ENCODE measurements around the gene RARS2.
A peak's percentile ranks its signal among the peaks of the same experiment; 100 is the strongest.
"Not testable (repeated sequence)": the region's sequence is repeated elsewhere in the genome, so short reads cannot be mapped to it uniquely, and the experiment has no call there.

RARS2 gene

DNA sequence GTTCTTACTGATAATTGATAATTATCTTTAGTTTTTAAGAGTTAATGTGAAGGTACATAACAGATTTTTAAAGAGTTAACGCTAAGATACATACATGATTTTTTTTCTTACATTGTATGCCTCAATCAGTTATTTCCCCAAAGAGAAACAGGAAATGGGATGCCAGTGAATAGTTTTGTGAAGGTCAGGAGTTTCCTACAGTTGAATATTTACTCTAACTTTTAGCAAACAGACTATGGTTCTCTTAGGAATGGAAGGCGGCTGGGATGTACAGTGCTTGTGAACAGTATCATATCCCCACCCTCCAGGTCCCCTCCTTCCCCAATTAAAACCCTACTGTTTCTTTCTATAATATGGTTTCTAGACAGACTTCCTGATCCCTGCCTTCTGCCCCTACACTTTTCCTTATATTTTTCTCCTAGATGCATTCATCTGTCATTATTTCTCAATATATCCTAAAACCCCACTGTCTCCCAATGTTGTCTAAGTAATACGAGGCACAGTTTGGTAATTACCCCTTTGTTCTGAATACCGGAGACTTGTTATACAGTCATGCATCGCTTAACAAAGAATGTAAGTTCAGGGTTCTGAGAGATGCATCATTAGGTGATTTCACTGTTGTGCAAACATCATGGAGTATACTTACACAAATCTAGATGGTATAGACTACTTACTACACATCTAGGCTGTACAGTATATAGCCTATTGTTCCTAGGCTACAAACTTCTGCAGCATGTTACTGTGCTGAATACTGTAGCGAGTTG lies 87.8 kb downstream of the RARS2 start:
- no peak for DNase-seq (ENCODE audit: low read depth in 2 of 2)

GRCh38 chr6:87498048-87498447 lies 91.7 kb downstream of the RARS2 start:
- no peak for DNase-seq (ENCODE audit: low read depth in 2 of 2)

- no peak for DNase-seq (ENCODE audit: low read depth in 2 of 2)
Observed at GRCh38 chr6:87494761-87495422, 94.9 kb downstream of the RARS2 start.

DNA sequence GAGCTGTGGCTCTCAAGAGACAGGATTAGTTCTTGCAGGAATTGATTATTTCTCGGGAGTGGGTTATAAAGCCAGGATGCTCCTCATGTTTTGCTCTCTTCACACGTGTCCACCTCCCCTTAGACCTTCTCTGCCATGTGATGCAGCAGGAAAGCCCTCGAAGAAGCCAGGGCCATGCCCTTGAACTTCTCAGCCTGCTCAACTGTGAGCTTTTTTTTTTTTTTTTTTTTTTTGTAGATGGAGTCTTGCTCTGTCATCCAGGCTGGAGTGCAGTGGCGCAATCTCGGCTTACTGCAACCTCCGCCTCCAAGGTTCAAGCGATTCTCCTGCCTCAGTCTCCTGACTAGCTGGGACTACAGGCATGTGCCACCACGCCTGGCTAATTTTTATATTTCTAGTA lies 100.5 kb downstream of the RARS2 start:
- DNase-seq (ENCODE audit: low read depth in 2 of 2) = not testable (repeated sequence)

DNA sequence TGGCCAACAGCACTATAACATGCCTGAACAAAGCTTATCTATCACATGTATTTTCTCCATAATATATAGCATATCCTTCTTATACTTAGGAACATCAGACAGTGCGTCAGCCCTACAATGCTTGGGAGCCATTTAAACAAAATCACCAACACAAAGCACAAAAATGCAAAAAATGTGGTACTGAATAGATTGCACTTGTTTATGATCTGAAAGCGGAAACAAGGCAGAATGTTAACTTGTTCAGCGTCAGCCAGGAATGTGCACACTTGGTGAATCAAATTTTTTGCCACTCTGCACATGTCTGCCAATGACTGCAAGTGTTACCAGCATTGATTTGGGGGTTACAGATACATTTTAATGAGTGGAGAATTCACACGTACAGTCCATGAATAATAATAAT lies 102.2 kb downstream of the RARS2 start:
- no peak for DNase-seq (ENCODE audit: low read depth in 2 of 2)

- DNase-seq (ENCODE audit: low read depth in 2 of 2) = no peak
Observed at GRCh38 chr6:87484491-87484890, 105.3 kb downstream of the RARS2 start.

DNA sequence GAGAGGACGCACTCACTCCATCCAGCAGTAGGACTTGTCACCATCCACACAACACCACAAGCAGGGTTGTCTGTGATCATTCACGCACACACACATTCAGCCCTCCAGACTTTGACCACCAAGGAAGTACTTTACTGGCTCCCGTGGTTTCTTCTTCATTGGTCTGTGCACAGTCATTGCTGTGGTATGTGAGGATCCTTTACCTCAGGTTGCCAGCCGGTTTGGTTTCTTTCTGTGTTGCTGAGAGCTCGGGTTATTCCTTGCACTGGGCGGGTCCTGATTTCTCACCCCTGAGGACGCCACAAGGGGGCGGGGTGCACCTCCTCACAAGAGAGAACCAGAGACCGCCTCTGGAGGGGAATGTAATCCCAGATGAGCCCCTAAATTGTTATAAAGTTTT lies 105.9 kb downstream of the RARS2 start:
- DNase-seq (ENCODE audit: low read depth in 2 of 2) = no peak

DNA sequence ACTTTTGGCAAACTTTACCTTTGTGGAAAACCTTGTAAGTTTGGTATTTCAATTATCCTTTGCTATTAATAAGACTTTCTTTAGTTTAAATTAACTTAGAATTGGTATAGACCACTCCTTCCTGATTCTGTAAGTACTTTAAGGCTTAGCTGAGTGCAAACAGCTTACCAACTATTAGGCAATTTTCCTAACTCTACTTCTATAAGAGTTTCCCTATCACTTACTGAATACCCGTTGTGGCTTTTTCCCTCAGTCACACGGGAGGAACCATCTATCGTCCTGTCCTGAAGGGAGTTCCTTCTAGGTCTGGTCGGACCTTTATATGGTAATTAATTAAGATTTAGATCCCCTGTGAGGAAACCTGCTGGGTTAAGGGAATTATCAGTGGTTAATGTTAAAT lies 107.4 kb downstream of the RARS2 start:
- no peak for DNase-seq (ENCODE audit: low read depth in 2 of 2)

GRCh38 chr6:87481931-87482330 lies 107.9 kb downstream of the RARS2 start:
- no peak for DNase-seq (ENCODE audit: low read depth in 2 of 2)

DNA sequence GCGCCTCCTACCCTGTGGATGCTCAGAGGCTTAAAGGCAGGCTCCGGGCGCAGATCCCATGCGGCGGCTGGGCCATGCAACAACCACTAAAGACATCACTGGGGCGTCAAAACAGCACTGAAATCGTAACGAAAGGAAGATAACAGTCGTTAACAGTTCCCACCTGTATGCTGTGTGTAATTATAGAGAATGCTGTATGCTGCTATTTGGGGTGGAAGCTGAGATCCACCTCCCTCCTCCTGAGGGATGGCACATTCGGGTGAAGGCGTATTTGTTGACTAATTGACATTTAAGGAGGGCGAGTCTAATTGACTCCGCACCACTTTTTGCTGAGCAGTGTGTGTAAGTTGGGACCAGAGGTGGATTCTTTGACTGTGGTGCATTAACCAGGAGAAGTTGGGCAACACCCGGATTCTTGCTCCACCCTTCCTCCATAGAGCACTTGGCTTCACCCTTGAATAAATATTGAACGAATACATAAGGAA lies 116.3 kb downstream of the RARS2 start:
- DNase-seq (ENCODE audit: low read depth in 2 of 2) = no peak

- peak; percentile 72 to 77 for DNase-seq (ENCODE audit: low read depth in 2 of 2)
Observed at GRCh38 chr6:87472525-87473418, 117.0 kb downstream of the RARS2 start, which contains the start of gene SLC35A1. Gene SLC35A1 (plus strand): TSS chr6:87472974. CDS start chr6:87473004, 30 bp downstream.

GRCh38 chr6:87465051-87465450 lies 124.7 kb downstream of the RARS2 start:
- no peak for DNase-seq (ENCODE audit: low read depth in 2 of 2)

All from stimulated activated CD8-positive, alpha-beta memory T cell treated with anti-CD3 and anti-CD28 coated beads, Interleukin-7, amount 100 ng/mL, for 1 hour (primary cell).